Lower lobe of right lung (tissue), 2 donors: ENCODE data around the gene CLEC4A. TPM values are rescaled to one million over a fixed set of nuclear protein-coding genes. Genes with fewer than 3 reads are reported as not detected.
A peak's percentile ranks its signal among the peaks of the same experiment; 100 is the strongest.
"Not testable (repeated sequence)": the region's sequence is repeated elsewhere in the genome, so short reads cannot be mapped to it uniquely, and the experiment has no call there.

Experiments used
- ATAC-seq, 2 donors: fragments of 200-7000 bp; cut with Tn5 transposase; one replicate each; pipeline ENCODE4 v1.9.1; 2020 to 2022; ENCODE audit warnings: mild to moderate bottlenecking in 2 of 2, moderate library complexity in 2 of 2
- DNase-seq: peaks from one replicate; pipeline ENCODE4 v3.0.0-alpha.2; 2020
- H3K27ac ChIP-seq: fragments of 200-600 bp; one replicate; pipeline ENCODE4 v1.8.0; 2022
- H3K27me3 ChIP-seq: fragments of 200-600 bp; one replicate; pipeline ENCODE4 v1.8.0; 2022; ENCODE audit warnings: low read depth
- H3K36me3 ChIP-seq: fragments of 200-600 bp; one replicate; pipeline ENCODE4 v1.8.0; 2022; ENCODE audit warnings: mild to moderate bottlenecking
- H3K4me1 ChIP-seq: fragments of 200-600 bp; one replicate; pipeline ENCODE4 v1.8.0; 2022
- H3K4me3 ChIP-seq: fragments of 200-600 bp; one replicate; pipeline ENCODE4 v1.8.0; 2022; ENCODE audit warnings: mild to moderate bottlenecking
- H3K9me3 ChIP-seq: fragments of 200-600 bp; one replicate; pipeline ENCODE4 v1.8.0; 2022
- CTCF ChIP-seq: fragments of 200-600 bp; IDR thresholded peaks from one replicate; pipeline ENCODE4 v1.8.0; 2022; ENCODE audit warnings: antibody characterized with exemption, mild to moderate bottlenecking
- intact Hi-C: fragments of 100-400 bp; cut with DNase I; formaldehyde crosslinking; loops from one replicate; pipeline ENCODE4 v1.11.0; 2022
- total RNA-seq: library from RNA; stranded (reverse); fragmentation: NEBNext Ultra II Directional; extraction: Animal tissue kit (Norgen Biotek cat#: 25700); gene quantifications from one replicate; pipeline ENCODE4 v1.2.1, GENCODE V29; 2021
- donor health status: DM: no; HTN: yes; CAD: no; lungs with severe emphysema.

The CLEC4A gene
- total RNA-seq, 1 donor from 2014 or later, result 14.1 TPM

- peak within 1 kb of the TSS; percentile 26 for H3K27ac ChIP-seq
- no peak for DNase-seq
Measured at GRCh38 chr12:8156845-8157244, 33.4 kb downstream of the CLEC4A start, which contains the start of gene ZNF705A. Gene ZNF705A (plus strand): TSS chr12:8157015. CDS start chr12:8172626, 15,611 bp downstream.

GRCh38 chr12:8157484-8158198 is 34.2 kb downstream of the CLEC4A start:
- Histone ChIP-seq H3K9me3 (no peaks in the 10 kb centered on the region), H3K27ac (peak overlapping the region; percentile 13), H3K4me1 (no peaks in the 10 kb centered on the region), H3K36me3 (no peaks in the 10 kb centered on the region), H3K27me3 (no peaks in the 10 kb centered on the region), H3K4me3 (no peak overlapping the region)
- TF ChIP-seq CTCF, result no peak
- DNase-seq (no peak), ATAC-seq (no peak)
- intact Hi-C loops, result no loop called here

More at GRCh38 chr12:8156845-8157244, 33.4 kb downstream of the CLEC4A start, which contains the start of gene ZNF705A:
- intact Hi-C loops, result no loop called here
- Histone ChIP-seq H3K36me3 (no peaks in the 10 kb centered on the region), H3K27me3 (no peaks in the 10 kb centered on the region), H3K9me3 (no peaks in the 10 kb centered on the region), H3K4me1 (no peaks in the 10 kb centered on the region), H3K4me3 (no peak within 1 kb of the TSS)
- peak in 1 of 2 donors; percentile 61 for ATAC-seq
- TF ChIP-seq CTCF, result no peak

- H3K36me3 ChIP-seq, H3K27me3 ChIP-seq, intact Hi-C loops, H3K9me3 ChIP-seq, H3K4me3 ChIP-seq, H3K4me1 ChIP-seq, H3K27ac ChIP-seq, ATAC-seq, DNase-seq: not testable (repeated sequence)
Measured at GRCh38 chr12:8172911-8173310, 49.5 kb downstream of the CLEC4A start.

- peak overlapping the region; percentile 72 for H3K4me3 ChIP-seq
- intact Hi-C loops, H3K27me3 ChIP-seq, H3K36me3 ChIP-seq, H3K4me1 ChIP-seq, ATAC-seq, H3K9me3 ChIP-seq: not testable (repeated sequence)
- TF ChIP-seq CTCF, result peak; percentile 63
- peak overlapping the region; percentile 79 for H3K27ac ChIP-seq
- DNase-seq, result peak; percentile 66
Measured at GRCh38 chr12:8179989-8180585, 56.7 kb downstream of the CLEC4A start.

- ATAC-seq, intact Hi-C loops, DNase-seq, H3K4me1 ChIP-seq, H3K36me3 ChIP-seq, H3K27ac ChIP-seq, H3K27me3 ChIP-seq, H3K4me3 ChIP-seq, H3K9me3 ChIP-seq: not testable (repeated sequence)
Measured at GRCh38 chr12:8181271-8181670, 57.9 kb downstream of the CLEC4A start.

GRCh38 chr12:8182923-8183322 is 59.5 kb downstream of the CLEC4A start:
- H3K9me3 ChIP-seq, H3K27me3 ChIP-seq, intact Hi-C loops, H3K4me1 ChIP-seq, H3K4me3 ChIP-seq, ATAC-seq, H3K36me3 ChIP-seq, DNase-seq, H3K27ac ChIP-seq: not testable (repeated sequence)

DNA sequence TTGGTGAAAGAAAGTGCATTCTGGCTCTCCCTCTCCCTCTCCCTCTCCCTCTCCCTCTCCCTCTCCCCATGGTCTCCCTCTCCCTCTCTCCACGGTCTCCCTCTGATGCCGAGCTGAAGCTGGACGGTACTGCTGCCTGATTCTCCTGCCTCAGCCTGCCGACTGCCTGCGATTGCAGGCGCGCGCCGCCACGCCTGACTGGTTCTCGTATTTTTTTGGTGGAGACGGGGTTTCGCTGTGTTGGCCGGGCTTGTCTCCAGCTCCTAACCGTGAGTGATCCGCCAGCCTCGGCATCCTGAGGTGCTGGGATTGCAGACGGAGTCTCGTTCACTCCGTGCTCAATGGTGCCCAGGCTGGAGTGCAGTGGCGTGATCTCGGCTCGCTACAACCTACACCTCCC is 59.9 kb downstream of the CLEC4A start:
- H3K36me3 ChIP-seq, H3K4me1 ChIP-seq, DNase-seq, H3K27ac ChIP-seq, H3K4me3 ChIP-seq, ATAC-seq, intact Hi-C loops, H3K9me3 ChIP-seq, H3K27me3 ChIP-seq: not testable (repeated sequence)

GRCh38 chr12:8184206-8184605 is 60.8 kb downstream of the CLEC4A start:
- H3K4me1 ChIP-seq, H3K36me3 ChIP-seq, H3K4me3 ChIP-seq, H3K27ac ChIP-seq, H3K9me3 ChIP-seq, H3K27me3 ChIP-seq, DNase-seq, ATAC-seq, intact Hi-C loops: not testable (repeated sequence)

- DNase-seq, H3K9me3 ChIP-seq, H3K4me1 ChIP-seq, intact Hi-C loops, H3K4me3 ChIP-seq, H3K27ac ChIP-seq, ATAC-seq, H3K36me3 ChIP-seq, H3K27me3 ChIP-seq: not testable (repeated sequence)
Measured at GRCh38 chr12:8188088-8188487, 64.7 kb downstream of the CLEC4A start.
